Raji (cell line): ENCODE measurements around the gene RNF167.

ENCODE experiments used
- POLR2A ChIP-seq: IDR thresholded peaks from 2 replicates; pipeline ENCODE4 v1.6.1; 2011; ENCODE audit warnings: low read depth, low read length, control low read depth; ENCODE audit not compliant: insufficient read depth

The RNF167 gene

DNA sequence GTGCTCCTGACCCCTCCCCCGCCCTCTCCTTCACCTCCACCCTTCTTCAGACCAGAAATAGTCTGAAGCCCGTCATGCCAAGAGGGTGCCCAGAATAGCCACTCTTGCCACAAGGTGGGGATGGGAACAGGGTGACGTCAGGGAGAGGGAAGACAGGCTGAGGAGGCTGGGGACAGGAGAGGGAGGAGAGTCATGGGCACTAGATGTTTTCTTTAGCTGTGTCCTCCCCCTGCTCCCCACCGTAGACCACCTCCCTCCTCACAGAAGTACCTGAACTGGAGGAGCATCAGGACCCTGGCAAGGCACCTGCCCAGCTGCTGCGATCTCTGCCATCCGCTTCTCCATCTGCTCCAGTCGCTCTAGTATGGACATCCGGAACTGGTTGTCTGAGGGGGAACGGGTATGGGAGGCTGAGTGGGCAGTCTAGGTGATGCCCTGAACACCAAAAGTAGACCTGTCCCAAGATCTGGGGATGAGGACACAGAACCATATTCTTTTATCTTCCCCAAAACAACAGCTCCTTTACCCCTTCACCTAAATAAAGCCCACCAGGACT lies 34.1 kb downstream of the RNF167 start:
- no peak for TF ChIP-seq POLR2A

DNA sequence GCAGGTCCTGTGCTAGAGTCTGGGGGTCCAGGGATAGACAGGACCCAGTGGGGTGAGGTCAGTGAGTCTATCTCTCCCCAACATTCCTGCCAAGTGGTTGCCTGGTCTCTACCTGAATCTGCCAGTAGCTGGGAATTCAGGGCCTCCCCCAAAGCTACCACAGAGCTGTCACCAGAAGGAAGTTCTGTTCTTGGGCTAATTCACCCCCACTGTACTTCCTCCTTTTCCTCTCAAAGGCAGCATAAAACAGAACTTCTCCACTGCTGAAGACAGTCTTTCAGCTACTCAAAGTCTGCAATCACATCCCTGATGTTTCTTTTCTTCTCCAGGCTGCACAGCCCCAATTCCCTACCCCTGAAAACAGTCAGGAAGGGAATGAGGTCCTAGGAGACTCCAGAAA lies 38.7 kb downstream of the RNF167 start:
- no peak for TF ChIP-seq POLR2A

DNA sequence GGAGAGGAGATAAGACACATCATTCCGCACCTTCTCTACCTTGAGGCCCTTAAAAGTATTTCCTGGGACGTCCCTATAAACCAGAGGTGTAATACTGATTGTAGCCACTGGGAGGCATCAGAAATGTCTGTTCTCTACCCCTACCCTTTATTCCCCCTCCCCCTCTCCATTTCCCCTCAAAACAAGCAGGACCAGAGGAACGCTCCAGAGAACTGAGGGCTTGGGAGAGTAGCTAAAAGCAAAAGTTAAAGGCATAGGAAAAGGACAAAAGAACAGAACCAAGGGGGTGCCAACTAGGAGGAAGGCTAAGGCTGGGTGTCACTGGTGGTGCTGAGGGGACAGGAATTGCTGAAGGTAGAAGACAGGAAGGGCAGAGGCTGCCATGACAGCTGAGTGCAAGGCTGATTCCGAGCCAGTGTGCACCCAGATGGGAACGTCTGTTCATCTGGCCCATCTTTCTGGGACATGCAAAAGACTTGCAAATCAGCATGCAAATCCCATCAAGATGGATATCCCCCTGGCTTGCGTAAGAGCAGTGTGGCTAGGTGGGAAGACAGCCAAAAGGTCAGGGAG lies 40.7 kb downstream of the RNF167 start:
- TF ChIP-seq POLR2A, result no peak

DNA sequence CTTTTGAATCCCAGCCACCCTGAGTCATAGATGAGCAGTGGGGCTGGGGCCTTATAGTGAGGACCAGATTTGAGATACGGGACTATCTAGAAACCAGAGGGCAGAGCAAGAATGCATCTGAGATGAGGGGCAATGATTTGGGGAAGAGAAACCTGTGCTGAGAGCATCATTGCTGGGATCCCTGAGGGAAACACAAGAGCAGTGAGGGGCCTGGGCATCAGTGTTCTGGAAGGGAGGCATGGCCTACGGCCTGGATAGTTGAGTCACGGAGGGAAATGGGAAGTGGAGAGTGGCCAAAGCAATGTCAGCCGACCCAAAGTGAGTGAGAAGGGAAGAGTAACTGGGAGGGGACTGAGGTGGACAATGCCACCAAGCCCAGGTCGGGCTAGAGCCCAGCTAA lies 42.2 kb downstream of the RNF167 start:
- TF ChIP-seq POLR2A, result no peak

DNA sequence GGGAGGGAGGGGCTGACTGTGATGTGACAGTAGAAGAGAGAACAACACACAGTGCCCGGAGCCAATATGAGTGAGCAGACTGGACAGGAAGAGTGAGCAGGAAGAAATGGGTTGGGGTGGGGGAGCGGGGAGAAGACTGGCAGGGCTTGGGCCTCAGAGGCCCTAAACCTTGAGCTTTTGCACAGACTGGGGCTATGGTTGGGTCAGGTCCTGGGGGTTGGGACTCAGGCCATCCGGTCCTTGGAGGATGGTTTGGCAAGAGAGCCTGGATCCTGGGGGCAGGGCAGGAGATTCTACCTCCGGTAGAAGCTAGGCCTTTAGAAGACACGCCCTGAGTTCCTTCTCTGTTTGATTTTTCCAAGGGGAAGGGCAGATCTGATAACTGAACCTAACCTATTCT lies 46.3 kb downstream of the RNF167 start:
- no peak for TF ChIP-seq POLR2A

DNA sequence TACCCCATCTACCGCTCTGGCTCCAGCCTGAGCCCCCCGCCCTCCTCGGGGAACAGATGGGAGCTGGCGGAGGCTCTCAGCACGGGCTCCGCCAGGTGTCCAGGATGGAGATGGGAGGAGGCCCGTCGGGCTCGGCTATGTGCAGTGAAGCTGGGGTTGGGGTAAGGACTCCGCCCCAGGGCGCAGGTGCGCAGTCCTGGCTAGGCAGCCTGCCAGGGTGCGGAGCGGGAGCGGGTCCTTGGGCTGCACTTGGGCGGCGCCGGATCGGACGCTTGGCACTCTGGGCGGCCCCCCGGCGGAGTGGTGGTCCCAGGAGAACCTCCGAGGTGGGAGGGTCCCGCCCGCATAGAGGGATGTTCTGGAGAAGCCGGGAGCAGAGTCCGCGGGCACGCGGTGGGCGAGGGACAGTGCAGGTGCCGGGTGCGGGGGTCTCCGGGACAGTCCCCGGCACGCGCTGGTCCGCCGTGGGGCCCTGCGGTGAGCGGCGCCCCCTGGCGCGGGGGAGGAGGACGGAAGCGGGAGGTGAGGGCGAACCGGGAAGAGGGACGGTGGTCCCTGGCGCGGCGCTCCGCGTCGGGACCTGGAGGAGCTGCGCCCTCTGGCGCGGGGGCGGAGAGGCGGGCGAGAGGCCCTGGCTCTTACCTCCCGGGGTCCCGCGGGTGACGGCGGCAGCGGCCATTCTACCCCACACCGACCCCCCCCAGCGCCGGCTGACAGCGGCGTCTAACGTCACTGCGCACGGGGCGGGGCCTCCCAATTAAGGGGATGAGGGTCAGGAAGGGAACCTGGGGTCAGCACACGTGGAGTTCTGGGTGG lies 47.1 kb downstream of the RNF167 start, which contains the start of gene CAMTA2:
CAMTA2 (minus strand) TSS at position 725 of the 816 bp plus-strand sequence. CDS start 1,453 bp downstream, outside the sequence.
- peak; percentile 84 for TF ChIP-seq POLR2A

DNA sequence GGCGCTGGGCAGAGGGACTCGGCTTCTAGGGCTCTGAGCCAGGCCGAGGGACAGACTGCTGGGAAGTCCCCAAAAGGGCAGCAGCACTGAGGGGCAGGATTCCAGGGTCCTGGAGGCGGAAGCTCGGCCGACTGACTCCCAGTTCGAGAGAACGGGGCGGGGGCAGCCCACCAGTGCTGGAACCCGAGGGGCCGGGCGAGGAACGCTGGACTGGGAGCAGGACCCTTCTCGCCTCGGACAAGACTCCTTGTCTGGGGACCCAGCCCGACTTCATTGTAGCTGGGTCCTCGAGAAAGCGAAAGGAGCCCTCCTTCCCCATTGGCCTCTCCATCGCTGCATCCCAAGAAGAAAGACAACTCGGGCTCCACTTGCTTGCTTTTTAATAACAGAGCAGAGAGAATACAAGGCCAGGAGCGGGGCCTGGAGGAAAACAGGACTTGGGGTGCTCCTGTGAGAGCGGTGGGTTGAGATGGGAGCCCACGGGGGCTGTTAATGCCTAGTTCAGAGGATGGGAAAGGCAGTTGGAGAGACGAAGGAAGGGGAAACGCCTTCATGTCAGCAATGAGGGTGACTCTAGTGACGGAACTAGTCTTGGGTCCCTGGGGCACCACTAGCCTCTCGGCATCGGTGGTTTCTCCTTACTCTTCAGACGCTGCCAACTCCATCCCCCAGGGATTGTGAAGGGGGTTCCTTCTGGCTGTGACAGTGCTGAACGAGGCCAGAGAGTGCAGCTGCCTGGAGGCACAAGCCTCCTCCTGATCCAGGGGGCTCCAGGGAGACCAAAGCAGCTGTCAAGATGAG lies 47.9 kb downstream of the RNF167 start:
- TF ChIP-seq POLR2A, result no peak

DNA sequence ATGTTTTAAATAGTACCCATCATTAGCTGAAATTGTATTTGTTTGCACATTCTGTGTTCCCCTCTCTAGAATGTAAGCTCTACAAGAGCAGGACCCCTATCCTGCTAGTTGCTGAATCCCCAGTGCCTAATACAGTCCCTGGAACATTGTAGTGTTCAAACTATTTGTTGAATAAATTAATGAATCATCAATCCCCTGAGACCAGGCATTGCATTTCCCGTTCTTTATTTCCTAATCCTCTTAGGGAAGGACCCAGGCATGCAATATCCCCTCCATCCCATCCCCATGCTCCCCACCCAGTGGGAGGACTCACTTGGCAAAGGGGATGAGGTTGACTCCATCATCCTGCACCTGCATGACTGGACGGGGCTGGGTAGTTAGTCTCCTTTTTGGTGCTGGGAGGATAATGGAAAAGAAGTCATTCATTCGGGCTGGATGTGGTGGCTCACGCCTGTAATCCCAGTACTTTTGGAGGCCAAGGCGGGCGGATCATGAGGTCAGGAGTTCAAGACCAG lies 54.1 kb downstream of the RNF167 start:
- TF ChIP-seq POLR2A, result no peak
